ENCODE results near the gene KIAA0753.

DNA sequence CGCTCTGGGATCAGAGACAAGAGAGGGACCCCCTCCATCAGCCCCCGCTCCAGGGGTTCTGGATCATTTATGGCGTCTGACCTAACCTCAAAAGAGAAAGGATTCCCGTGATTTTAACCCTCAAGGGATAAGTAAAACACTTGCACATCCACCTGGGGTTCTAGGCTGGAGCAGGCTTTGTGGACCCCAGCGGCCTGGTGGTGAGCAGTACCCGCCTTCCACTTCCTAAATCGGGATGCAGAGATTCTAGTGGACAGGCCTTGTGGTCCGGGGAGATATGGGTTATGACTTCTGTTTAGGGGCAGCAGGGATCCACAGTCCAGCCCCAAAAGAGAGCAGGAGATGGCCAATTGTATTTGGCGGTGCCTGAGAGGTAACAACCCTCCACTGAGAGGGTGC lies 83.5 kb downstream of the KIAA0753 start:
- TF ChIP-seq, protein P1, sequence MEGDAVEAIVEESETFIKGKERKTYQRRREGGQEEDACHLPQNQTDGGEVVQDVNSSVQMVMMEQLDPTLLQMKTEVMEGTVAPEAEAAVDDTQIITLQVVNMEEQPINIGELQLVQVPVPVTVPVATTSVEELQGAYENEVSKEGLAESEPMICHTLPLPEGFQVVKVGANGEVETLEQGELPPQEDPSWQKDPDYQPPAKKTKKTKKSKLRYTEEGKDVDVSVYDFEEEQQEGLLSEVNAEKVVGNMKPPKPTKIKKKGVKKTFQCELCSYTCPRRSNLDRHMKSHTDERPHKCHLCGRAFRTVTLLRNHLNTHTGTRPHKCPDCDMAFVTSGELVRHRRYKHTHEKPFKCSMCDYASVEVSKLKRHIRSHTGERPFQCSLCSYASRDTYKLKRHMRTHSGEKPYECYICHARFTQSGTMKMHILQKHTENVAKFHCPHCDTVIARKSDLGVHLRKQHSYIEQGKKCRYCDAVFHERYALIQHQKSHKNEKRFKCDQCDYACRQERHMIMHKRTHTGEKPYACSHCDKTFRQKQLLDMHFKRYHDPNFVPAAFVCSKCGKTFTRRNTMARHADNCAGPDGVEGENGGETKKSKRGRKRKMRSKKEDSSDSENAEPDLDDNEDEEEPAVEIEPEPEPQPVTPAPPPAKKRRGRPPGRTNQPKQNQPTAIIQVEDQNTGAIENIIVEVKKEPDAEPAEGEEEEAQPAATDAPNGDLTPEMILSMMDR (IDR thresholded peaks at IDR 0.05; ENCODE audit: insufficient read depth, low read length, poor library complexity, severe bottlenecking) = no peak
- no peak for TF ChIP-seq EZH2phosphoT487 (conservative IDR thresholded peaks at IDR 0.05; ENCODE audit: low read length)
